Measurements from ENCODE around the gene NSMCE1. TPM values are rescaled to one million over a fixed set of nuclear protein-coding genes. Genes with fewer than 3 reads are reported as not detected.

NSMCE1 gene
- total RNA-seq, 1 experiment from 2014 or later: 19.3 TPM

GRCh38 chr16:27199235-27199586, 69.4 kb downstream of the NSMCE1 start:
- no peaks in the 10 kb centered on the region for H3K79me1 ChIP-seq (ENCODE audit: insufficient read depth, low read depth, low read length, poor library complexity, severe bottlenecking)
- Mint-ChIP-seq H3K27me3 (ENCODE audit: low read depth) (peaks cover 15% of the 10 kb centered on the region), H3K27ac (no peak overlapping the region; a peak in 1 of 7 replicates), H3K36me3 (ENCODE audit: insufficient read depth in 1 of 3, low read depth in 3 of 3) (no peaks in the 10 kb centered on the region), H3K9me3 (peaks cover 7 to 9% of the 10 kb centered on the region in 2 experiments; a peak in 4 of 5 replicates), H3K4me3 (no peak overlapping the region), H3K4me1 (peaks cover 21 to 25% of the 10 kb centered on the region in 2 experiments)
- no peak overlapping the region for H4K91ac ChIP-seq (ENCODE audit: insufficient read length, low read depth, low read length)
- no peaks in the 10 kb centered on the region for H3K9me3 ChIP-seq (ENCODE audit: control insufficient read depth, low read depth, low read length)
- H2AK5ac ChIP-seq (ENCODE audit: insufficient read length, low read length): no peak overlapping the region
- no peak overlapping the region for H3K4me2 ChIP-seq (ENCODE audit: insufficient read depth, insufficient read length, low read length)
- TF ChIP-seq CTCF (conservative IDR thresholded peaks at IDR 0.05): no peak
- H3K18ac ChIP-seq (ENCODE audit: insufficient read length, low read depth, low read length): no peak overlapping the region
- no peak overlapping the region for H2AFZ ChIP-seq (ENCODE audit: low read length)
- no peak overlapping the region for H4K5ac ChIP-seq (ENCODE audit: insufficient read length, low read depth, low read length)
- no peaks in the 10 kb centered on the region for H4K20me1 ChIP-seq (ENCODE audit: control insufficient read depth, insufficient read depth, insufficient read length)
- no peak overlapping the region for H3K4ac ChIP-seq (ENCODE audit: low read depth, low read length)
- peaks cover 3% of the 10 kb centered on the region for H3K23me2 ChIP-seq (ENCODE audit: insufficient read length, low read depth, low read length, poor library complexity, severe bottlenecking)
- H2BK5ac ChIP-seq (ENCODE audit: insufficient read length, low read length): no peak overlapping the region
- H2BK20ac ChIP-seq (ENCODE audit: low read depth, low read length, poor library complexity, severe bottlenecking): no peak overlapping the region
- H2BK120ac ChIP-seq (ENCODE audit: low read depth, low read length, poor library complexity, severe bottlenecking): no peak overlapping the region
- H2BK12ac ChIP-seq (ENCODE audit: insufficient read length, low read depth, low read length): no peak overlapping the region
- H3K4me1 ChIP-seq (ENCODE audit: insufficient read depth, low read length): peaks cover 2% of the 10 kb centered on the region; the same call in 1 of the 2 replicates
- no peak overlapping the region for H3K27ac ChIP-seq (ENCODE audit: insufficient read length, low read depth, low read length)
- H3K9ac ChIP-seq (ENCODE audit: extremely low read depth, insufficient read length, low read length): no peak overlapping the region
- no peak overlapping the region for H3K56ac ChIP-seq (ENCODE audit: insufficient read length, low read depth, low read length)
- no peak overlapping the region for H2BK15ac ChIP-seq (ENCODE audit: low read depth, low read length)
- no peak overlapping the region for H3T11ph ChIP-seq (ENCODE audit: low read length)
- no peak overlapping the region for H3K14ac ChIP-seq (ENCODE audit: insufficient read depth, low read length)
- H3K79me2 ChIP-seq (ENCODE audit: insufficient read depth, low read length): no peaks in the 10 kb centered on the region
- DNase-seq: no peak
- no peak overlapping the region for H4K8ac ChIP-seq (replicated peaks; ENCODE audit: insufficient read length, low read depth, low read length)
- WGBS (ENCODE audit: extremely low coverage, insufficient read length, low lambda C conversion rate): no CpG with 5 or more reads among the region's 3 CpGs
- no peak overlapping the region for H3K23ac ChIP-seq (ENCODE audit: insufficient read length, low read depth, low read length)
- H3K27me3 ChIP-seq (ENCODE audit: insufficient read depth, low read length): no peaks in the 10 kb centered on the region; the same call in 1 of the 2 replicates

Data from H9 (cell line).